HepG2 (cell line): Measurements from ENCODE around the gene CDCA4.

Source experiments
- EZH2 ChIP-seq: conservative IDR thresholded peaks from 2 replicates; pipeline ENCODE4 v1.6.1; 2012; ENCODE audit warnings: mild to moderate bottlenecking, low read depth, low read length, moderate library complexity
- GTF2F1 ChIP-seq: fragments of 150-350 bp; IDR thresholded peaks from 2 replicates; pipeline ENCODE4 v1.6.1; 2014; ENCODE audit warnings: low read length
- HNF4G ChIP-seq, 2 experiments: sonication (generic) in 1 of 2; formaldehyde crosslinking in 1 of 2; IDR thresholded peaks; 2 replicates each; pipeline versions ENCODE4 v1.4.0 to v1.6.1; 2011 to 2020; ENCODE audit warnings: borderline replicate concordance in 2 of 2, low read depth in 2 of 2, mild to moderate bottlenecking in 2 of 2, low read length in 1 of 2, missing genetic modification reagents in 1 of 2, moderate library complexity in 1 of 2
- NR2C2 ChIP-seq: sonication (generic); formaldehyde crosslinking; IDR thresholded peaks from 2 replicates; pipeline ENCODE4 v1.4.0; 2020; ENCODE audit warnings: missing genetic modification reagents, mild to moderate bottlenecking, moderate library complexity, borderline replicate concordance
- STAT5B ChIP-seq: sonication (generic); formaldehyde crosslinking; IDR thresholded peaks from 2 replicates; pipeline ENCODE4 v1.4.0; 2020; ENCODE audit warnings: missing genetic modification reagents
- ZC3H4 ChIP-seq: sonication (generic); formaldehyde crosslinking; IDR thresholded peaks from 2 replicates; pipeline ENCODE4 v1.4.0; 2020; ENCODE audit warnings: missing genetic modification reagents, borderline replicate concordance
- ZNF225 ChIP-seq: sonication (generic); formaldehyde crosslinking; IDR thresholded peaks from 2 replicates; pipeline ENCODE4 v1.4.0; 2020; ENCODE audit warnings: mild to moderate bottlenecking, missing genetic modification reagents
- ZNF660 ChIP-seq: sonication (generic); formaldehyde crosslinking; IDR thresholded peaks from 2 replicates; pipeline ENCODE4 v1.5.1; 2020; ENCODE audit warnings: mild to moderate bottlenecking, low read depth, missing genetic modification reagents, borderline replicate concordance
- ZNF746 ChIP-seq: sonication (generic); formaldehyde crosslinking; IDR thresholded peaks from 2 replicates; pipeline ENCODE4 v1.8.0; 2022; ENCODE audit warnings: mild to moderate bottlenecking, missing genetic modification reagents
- TF ChIP-seq, protein P1 (sequence below): sonication (generic); formaldehyde crosslinking; IDR thresholded peaks from 2 replicates; pipeline ENCODE4 v1.4.0; 2020; ENCODE audit warnings: missing genetic modification reagents
- TF ChIP-seq, protein P2 (sequence below): sonication (generic); formaldehyde crosslinking; IDR thresholded peaks from 2 replicates; pipeline ENCODE4 v1.5.0; 2020; ENCODE audit warnings: mild to moderate bottlenecking, missing genetic modification reagents, moderate library complexity
- TF ChIP-seq, protein P3 (sequence below), 2 experiments: IDR thresholded peaks; 2 replicates each; pipeline ENCODE4 v1.6.1; 2011 to 2012; ENCODE audit warnings: low read length in 2 of 2, borderline replicate concordance in 1 of 2, low read depth in 1 of 2, mild to moderate bottlenecking in 1 of 2, moderate library complexity in 1 of 2
- TF ChIP-seq, protein P4 (sequence below): sonication (generic); formaldehyde crosslinking; IDR thresholded peaks from 2 replicates; pipeline ENCODE4 v1.5.0; 2020; ENCODE audit warnings: missing genetic modification reagents

DNA sequence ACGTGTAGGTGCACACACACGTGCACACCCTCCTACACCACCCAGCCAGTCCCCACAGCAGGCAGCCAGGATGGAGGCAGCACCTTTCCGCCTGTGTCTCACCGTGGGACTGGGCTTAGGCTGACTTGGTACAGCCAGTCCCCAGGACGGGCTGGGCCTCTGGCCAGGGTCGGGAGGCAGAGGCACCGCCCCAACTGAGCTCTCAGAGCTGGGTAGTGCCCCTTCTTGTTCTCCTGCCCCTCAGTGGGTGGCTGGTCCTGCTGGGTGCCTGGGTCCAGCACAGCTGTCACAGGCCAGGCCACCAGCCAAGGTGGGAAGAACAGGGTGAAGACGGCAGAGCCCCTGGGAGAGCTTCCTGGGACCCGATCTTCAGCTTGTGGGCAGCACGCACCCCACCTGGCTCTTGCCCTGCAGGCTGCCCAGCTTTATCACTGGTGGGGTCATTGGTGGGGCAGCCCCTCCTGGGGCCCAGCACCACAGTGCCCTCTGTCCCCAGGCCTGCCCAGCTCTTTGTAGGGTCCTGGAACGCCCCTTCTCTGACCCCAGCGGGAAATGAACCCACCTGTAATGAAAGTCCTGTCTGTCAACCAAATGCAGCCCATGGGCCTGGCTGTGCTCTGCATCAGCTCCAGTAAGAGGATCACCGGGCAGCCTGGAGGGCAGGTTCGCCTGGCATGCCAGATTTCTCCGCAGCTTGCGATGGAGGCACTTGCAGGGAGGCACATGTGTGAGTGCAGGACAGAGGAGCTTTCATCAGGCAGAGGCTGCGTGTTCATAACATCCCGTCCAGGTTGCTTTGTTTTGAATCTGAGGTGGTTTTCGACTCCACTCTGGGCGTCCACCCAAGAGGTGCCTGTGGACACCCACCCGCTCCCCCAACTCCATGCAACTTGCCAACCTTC, 14.7 kb downstream of the CDCA4 start:
- TF ChIP-seq NR2C2 (CRISPR knock-in tag), result no peak
- no peak for TF ChIP-seq GTF2F1
- TF ChIP-seq STAT5B, result no peak
- TF ChIP-seq, protein P1, sequence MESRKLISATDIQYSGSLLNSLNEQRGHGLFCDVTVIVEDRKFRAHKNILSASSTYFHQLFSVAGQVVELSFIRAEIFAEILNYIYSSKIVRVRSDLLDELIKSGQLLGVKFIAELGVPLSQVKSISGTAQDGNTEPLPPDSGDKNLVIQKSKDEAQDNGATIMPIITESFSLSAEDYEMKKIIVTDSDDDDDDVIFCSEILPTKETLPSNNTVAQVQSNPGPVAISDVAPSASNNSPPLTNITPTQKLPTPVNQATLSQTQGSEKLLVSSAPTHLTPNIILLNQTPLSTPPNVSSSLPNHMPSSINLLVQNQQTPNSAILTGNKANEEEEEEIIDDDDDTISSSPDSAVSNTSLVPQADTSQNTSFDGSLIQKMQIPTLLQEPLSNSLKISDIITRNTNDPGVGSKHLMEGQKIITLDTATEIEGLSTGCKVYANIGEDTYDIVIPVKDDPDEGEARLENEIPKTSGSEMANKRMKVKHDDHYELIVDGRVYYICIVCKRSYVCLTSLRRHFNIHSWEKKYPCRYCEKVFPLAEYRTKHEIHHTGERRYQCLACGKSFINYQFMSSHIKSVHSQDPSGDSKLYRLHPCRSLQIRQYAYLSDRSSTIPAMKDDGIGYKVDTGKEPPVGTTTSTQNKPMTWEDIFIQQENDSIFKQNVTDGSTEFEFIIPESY (CRISPR knock-in tag), result no peak
- TF ChIP-seq ZNF746 (CRISPR knock-in tag), result no peak
- TF ChIP-seq, protein P2, sequence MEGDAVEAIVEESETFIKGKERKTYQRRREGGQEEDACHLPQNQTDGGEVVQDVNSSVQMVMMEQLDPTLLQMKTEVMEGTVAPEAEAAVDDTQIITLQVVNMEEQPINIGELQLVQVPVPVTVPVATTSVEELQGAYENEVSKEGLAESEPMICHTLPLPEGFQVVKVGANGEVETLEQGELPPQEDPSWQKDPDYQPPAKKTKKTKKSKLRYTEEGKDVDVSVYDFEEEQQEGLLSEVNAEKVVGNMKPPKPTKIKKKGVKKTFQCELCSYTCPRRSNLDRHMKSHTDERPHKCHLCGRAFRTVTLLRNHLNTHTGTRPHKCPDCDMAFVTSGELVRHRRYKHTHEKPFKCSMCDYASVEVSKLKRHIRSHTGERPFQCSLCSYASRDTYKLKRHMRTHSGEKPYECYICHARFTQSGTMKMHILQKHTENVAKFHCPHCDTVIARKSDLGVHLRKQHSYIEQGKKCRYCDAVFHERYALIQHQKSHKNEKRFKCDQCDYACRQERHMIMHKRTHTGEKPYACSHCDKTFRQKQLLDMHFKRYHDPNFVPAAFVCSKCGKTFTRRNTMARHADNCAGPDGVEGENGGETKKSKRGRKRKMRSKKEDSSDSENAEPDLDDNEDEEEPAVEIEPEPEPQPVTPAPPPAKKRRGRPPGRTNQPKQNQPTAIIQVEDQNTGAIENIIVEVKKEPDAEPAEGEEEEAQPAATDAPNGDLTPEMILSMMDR (CRISPR knock-in tag), result no peak
- no peak for TF ChIP-seq EZH2
- TF ChIP-seq, protein P3, sequence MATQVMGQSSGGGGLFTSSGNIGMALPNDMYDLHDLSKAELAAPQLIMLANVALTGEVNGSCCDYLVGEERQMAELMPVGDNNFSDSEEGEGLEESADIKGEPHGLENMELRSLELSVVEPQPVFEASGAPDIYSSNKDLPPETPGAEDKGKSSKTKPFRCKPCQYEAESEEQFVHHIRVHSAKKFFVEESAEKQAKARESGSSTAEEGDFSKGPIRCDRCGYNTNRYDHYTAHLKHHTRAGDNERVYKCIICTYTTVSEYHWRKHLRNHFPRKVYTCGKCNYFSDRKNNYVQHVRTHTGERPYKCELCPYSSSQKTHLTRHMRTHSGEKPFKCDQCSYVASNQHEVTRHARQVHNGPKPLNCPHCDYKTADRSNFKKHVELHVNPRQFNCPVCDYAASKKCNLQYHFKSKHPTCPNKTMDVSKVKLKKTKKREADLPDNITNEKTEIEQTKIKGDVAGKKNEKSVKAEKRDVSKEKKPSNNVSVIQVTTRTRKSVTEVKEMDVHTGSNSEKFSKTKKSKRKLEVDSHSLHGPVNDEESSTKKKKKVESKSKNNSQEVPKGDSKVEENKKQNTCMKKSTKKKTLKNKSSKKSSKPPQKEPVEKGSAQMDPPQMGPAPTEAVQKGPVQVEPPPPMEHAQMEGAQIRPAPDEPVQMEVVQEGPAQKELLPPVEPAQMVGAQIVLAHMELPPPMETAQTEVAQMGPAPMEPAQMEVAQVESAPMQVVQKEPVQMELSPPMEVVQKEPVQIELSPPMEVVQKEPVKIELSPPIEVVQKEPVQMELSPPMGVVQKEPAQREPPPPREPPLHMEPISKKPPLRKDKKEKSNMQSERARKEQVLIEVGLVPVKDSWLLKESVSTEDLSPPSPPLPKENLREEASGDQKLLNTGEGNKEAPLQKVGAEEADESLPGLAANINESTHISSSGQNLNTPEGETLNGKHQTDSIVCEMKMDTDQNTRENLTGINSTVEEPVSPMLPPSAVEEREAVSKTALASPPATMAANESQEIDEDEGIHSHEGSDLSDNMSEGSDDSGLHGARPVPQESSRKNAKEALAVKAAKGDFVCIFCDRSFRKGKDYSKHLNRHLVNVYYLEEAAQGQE (IDR thresholded peaks at IDR 0.05; ENCODE audit: borderline replicate concordance in 1 of 2, low read depth in 1 of 2, low read length in 2 of 2), result no peak
- TF ChIP-seq HNF4G (IDR thresholded peaks at IDR 0.05; ENCODE audit: borderline replicate concordance, low read depth, low read length), result no peak
- no peak for TF ChIP-seq HNF4G (CRISPR knock-in tag; IDR thresholded peaks at IDR 0.05; ENCODE audit: borderline replicate concordance, low read depth)
- TF ChIP-seq ZC3H4, result no peak
- no peak for TF ChIP-seq ZNF660
- no peak for TF ChIP-seq ZNF225 (CRISPR knock-in tag)
- TF ChIP-seq, protein P4, sequence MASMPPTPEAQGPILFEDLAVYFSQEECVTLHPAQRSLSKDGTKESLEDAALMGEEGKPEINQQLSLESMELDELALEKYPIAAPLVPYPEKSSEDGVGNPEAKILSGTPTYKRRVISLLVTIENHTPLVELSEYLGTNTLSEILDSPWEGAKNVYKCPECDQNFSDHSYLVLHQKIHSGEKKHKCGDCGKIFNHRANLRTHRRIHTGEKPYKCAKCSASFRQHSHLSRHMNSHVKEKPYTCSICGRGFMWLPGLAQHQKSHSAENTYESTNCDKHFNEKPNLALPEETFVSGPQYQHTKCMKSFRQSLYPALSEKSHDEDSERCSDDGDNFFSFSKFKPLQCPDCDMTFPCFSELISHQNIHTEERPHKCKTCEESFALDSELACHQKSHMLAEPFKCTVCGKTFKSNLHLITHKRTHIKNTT (CRISPR knock-in tag), result no peak
